Spleen (tissue), 7 donors: Measurements from ENCODE around the gene KDM2B.

Source experiments
- POLR2A ChIP-seq, 3 donors: fragments of 450-650 bp; IDR thresholded peaks; one replicate each; pipeline ENCODE4 v1.5.1; 2017; ENCODE audit warnings: antibody characterized with exemption in 3 of 3, mild to moderate bottlenecking in 1 of 3
- POLR2AphosphoS5 ChIP-seq, 3 donors: sonication (generic); formaldehyde crosslinking; IDR thresholded peaks; one replicate each; pipeline ENCODE4 v1.5.1; 2017; ENCODE audit warnings: antibody characterized with exemption in 3 of 3
- TF ChIP-seq, protein P1 (sequence below), 11 experiments: fragments of 200-600 bp in 7 of 11; fragments of 450-650 bp in 4 of 11; sonication (generic) in 4 of 11; IDR thresholded peaks in 8 of 11; conservative IDR thresholded peaks in 3 of 11; 1 replicate in 7 of 11; 2 replicates in 4 of 11; pipeline versions ENCODE4 v1.4.0 to v1.8.0; 2016 to 2021; ENCODE audit warnings: antibody characterized with exemption in 11 of 11, inconsistent platforms in 4 of 11, mild to moderate bottlenecking in 1 of 11
- donor health status: DM: no; HTN: no; CAD: no; lungs with moderate emphysema.
- donor health status: DM: no; HTN: no; CAD: no.
- donor health status: DM: no; HTN: no; CAD: no.

GRCh38 chr12:121520586-121521086 is 60.2 kb downstream of the KDM2B start:
- TF ChIP-seq, protein P1, sequence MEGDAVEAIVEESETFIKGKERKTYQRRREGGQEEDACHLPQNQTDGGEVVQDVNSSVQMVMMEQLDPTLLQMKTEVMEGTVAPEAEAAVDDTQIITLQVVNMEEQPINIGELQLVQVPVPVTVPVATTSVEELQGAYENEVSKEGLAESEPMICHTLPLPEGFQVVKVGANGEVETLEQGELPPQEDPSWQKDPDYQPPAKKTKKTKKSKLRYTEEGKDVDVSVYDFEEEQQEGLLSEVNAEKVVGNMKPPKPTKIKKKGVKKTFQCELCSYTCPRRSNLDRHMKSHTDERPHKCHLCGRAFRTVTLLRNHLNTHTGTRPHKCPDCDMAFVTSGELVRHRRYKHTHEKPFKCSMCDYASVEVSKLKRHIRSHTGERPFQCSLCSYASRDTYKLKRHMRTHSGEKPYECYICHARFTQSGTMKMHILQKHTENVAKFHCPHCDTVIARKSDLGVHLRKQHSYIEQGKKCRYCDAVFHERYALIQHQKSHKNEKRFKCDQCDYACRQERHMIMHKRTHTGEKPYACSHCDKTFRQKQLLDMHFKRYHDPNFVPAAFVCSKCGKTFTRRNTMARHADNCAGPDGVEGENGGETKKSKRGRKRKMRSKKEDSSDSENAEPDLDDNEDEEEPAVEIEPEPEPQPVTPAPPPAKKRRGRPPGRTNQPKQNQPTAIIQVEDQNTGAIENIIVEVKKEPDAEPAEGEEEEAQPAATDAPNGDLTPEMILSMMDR (IDR thresholded peaks at IDR 0.05 in 8 of 11, conservative IDR thresholded peaks at IDR 0.05 in 3 of 11) = no peak
- TF ChIP-seq POLR2A (IDR thresholded peaks at IDR 0.05) = no peak
- no peak for TF ChIP-seq POLR2AphosphoS5 (IDR thresholded peaks at IDR 0.05)
